Hair follicular keratinocyte (primary cell): ENCODE results near the gene CRABP1. TPM values are rescaled to one million over a fixed set of nuclear protein-coding genes. Genes with fewer than 3 reads are reported as not detected.

ENCODE experiments used
- total RNA-seq: library from RNA; depleted of rRNA; stranded (reverse); fragments of >200 nt; gene quantifications from 2 replicates; pipeline ENCODE4 v1.2.3, GENCODE V29; 2015

Gene CRABP1
- not detected in 2 replicates for total RNA-seq

GRCh38 chr15:78340231-78341056, at the start of gene CRABP1:
Gene CRABP1, plus strand, starts transcription at chr15:78340353. Its CDS starts 76 bp downstream, at chr15:78340429.

GRCh38 chr15:78299101-78299930, 40.8 kb upstream of the CRABP1 start, which contains the start of gene SKIC8:
Gene SKIC8, minus strand, starts transcription at chr15:78299609. Its CDS starts 3,923 bp downstream, at chr15:78295686.

Other genes starting within 250 kb of the CRABP1 start
- not detected in 2 replicates for gene SH2D7, start 247.8 kb upstream of the CRABP1 start, total RNA-seq
- gene CIB2, start 208.9 kb upstream of the CRABP1 start, total RNA-seq: 9.7 and 15.2 TPM in 2 replicates
- gene IDH3A, start 191.0 kb upstream of the CRABP1 start, total RNA-seq: 33.5 and 73.3 TPM in 2 replicates
- gene ACSBG1, start 105.8 kb upstream of the CRABP1 start, total RNA-seq: not detected in 2 replicates
- 2.2 and 3.2 TPM in 2 replicates for gene DNAJA4, start 75.8 kb upstream of the CRABP1 start, total RNA-seq
- gene SKIC8, start 40.7 kb upstream of the CRABP1 start, total RNA-seq: 58.9 and 83.6 TPM in 2 replicates
- 7.6 and 8.2 TPM in 2 replicates for gene IREB2, start 97.9 kb downstream of the CRABP1 start, total RNA-seq
- gene HYKK, start 167.2 kb downstream of the CRABP1 start, total RNA-seq: 3.8 and 4.1 TPM in 2 replicates
- gene PSMA4, start 200.1 kb downstream of the CRABP1 start, total RNA-seq: 199 and 338 TPM in 2 replicates
- gene CHRNA5, start 225.2 kb downstream of the CRABP1 start, total RNA-seq: 1.4 and 3.8 TPM in 2 replicates